LNCaP clone FGC (cell line): ENCODE data around the gene TMEM52.
A peak's percentile ranks its signal among the peaks of the same experiment; 100 is the strongest.

Experiments
- DNase-seq: peaks from one replicate; pipeline ENCODE4 v3.0.0-alpha.2; 2011; ENCODE audit warnings: low read depth
- H3K4me3 ChIP-seq: 2 replicates; pipeline ENCODE4 v1.5.1; 2011; ENCODE audit warnings: mild to moderate bottlenecking, low read depth, low read length, control low read depth
- CTCF ChIP-seq: IDR thresholded peaks from 2 replicates; pipeline ENCODE4 v1.5.1; 2012; ENCODE audit warnings: mild to moderate bottlenecking; ENCODE audit not compliant: control insufficient read depth, insufficient read depth; ENCODE audit errors: extremely low read depth

The TMEM52 gene

GRCh38 chr1:1919304-1920056, 401 bp upstream of the TMEM52 start:
- DNase-seq = peak; percentile 83
- no peak for TF ChIP-seq CTCF
- H3K4me3 ChIP-seq = peak overlapping the region; percentile 63

GRCh38 chr1:1917995-1918900, 831 bp downstream of the TMEM52 start:
- TF ChIP-seq CTCF = no peak
- DNase-seq = no peak
- peak overlapping the region; percentile 63 for H3K4me3 ChIP-seq

- DNase-seq = no peak
- no peak for TF ChIP-seq CTCF
- H3K4me3 ChIP-seq = no peak overlapping the region; the same call in 1 of the 2 replicates
These were observed 1.6 kb downstream of the TMEM52 start for GRCh38 chr1:1917304-1917976.

- no peak overlapping the region for H3K4me3 ChIP-seq
- TF ChIP-seq CTCF = no peak
- no peak for DNase-seq
These were observed 2.2 kb downstream of the TMEM52 start for GRCh38 chr1:1916851-1917251.

- H3K4me3 ChIP-seq = no peak overlapping the region
- no peak for TF ChIP-seq CTCF
- DNase-seq = no peak
These were observed 2.9 kb downstream of the TMEM52 start for GRCh38 chr1:1915911-1916840.
